Upper lobe of left lung (tissue), 4 donors: Measurements from ENCODE around the gene ANKRD34B.

ENCODE experiments used
- CTCF ChIP-seq, 6 experiments: fragments of 450-650 bp in 4 of 6; fragments of 200-600 bp in 2 of 6; sonication (generic) in 2 of 6; IDR thresholded peaks; one replicate each; pipeline ENCODE4 v1.5.1; 2016 to 2019; ENCODE audit warnings: antibody characterized with exemption in 6 of 6
- EP300 ChIP-seq, 4 donors: sonication (generic); formaldehyde crosslinking; IDR thresholded peaks; one replicate each; pipeline ENCODE4 v1.5.1; 2017; ENCODE audit warnings: antibody characterized with exemption in 4 of 4, control low read depth in 2 of 4
- POLR2A ChIP-seq, 4 donors: fragments of 450-650 bp; IDR thresholded peaks; one replicate each; pipeline ENCODE4 v1.5.1; 2016 to 2017; ENCODE audit warnings: antibody characterized with exemption in 4 of 4, mild to moderate bottlenecking in 2 of 4

- TF ChIP-seq CTCF (IDR thresholded peaks at IDR 0.05) (no peak), POLR2A (IDR thresholded peaks at IDR 0.05) (no peak), EP300 (IDR thresholded peaks at IDR 0.05) (no peak)
These were observed 49.0 kb upstream of the ANKRD34B start for GRCh38 chr5:80619086-80619485.
